ENCODE data around the gene ANXA2.

DNA sequence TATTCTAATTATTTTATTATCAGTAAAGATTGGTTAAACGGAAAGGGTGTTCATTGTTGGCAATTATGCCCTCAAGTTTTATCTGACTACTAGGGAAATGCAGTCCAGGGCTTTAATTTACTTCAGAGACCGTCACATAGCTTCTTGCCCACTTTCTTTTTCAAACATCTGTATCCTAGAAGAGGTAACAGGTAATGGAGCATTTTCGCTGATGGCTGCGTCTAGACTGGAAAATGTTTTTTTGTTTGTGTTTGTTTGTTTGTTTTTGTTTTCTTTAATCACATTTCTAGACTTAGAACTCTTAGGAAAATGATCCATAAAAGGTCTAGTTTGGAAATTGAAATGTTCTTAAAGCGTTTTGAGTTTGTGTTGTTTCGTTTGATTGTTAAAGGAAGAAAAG lies 71.4 kb downstream of the ANXA2 start:
- TF ChIP-seq POLR2A (IDR thresholded peaks at IDR 0.05) (no peak), CTCF (IDR thresholded peaks at IDR 0.05) (no peak)

Measured in ovary (tissue), 3 donors.